Measurements from ENCODE around the gene RNASEH2A. TPM values are rescaled to one million over a fixed set of nuclear protein-coding genes. Genes with fewer than 3 reads are reported as not detected.

Gene RNASEH2A
- polyA plus RNA-seq, 1 donor (not counting 4 experiments of a cell fraction or from before 2014, with no cell fraction given) = 19.7 TPM

DNA sequence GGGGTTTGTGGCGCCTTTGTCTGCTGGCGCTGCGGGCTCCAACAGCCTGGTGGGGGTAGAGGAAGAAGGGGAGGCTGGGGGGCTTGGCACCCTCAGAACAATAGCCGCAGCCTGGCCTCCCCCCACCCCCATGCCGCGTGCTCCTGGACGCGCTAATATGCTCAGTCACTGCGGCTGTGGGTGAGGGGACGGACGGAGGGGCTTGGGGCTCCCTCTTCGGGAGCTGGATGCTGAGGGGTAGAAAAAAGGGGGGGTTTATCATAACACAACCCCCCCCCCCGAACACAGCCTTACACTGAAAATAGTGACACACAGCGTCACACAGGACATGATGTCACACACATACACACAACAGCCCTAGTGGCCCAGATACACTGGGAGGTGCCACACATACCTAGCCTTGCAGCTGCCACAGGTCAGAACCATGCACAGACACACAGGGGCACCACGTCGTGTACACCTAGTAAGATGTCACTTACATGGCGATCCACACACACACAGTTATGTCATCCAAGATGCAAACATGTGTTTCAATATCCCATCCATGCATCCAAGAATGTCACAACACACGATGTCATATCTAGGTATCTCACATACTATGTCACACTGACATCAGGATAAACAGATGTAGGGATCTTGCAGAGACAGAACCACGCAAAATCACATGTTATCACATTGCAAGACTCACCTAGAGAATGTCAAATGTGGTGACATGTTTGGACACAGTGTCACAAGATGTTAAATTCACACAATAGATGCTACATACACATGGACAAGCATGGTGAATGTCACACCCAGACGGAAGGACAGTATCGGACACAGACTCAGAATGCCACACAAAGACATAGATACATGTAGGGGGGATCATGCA, 32.7 kb downstream of the RNASEH2A start:
- H3K27ac ChIP-seq (ENCODE audit: control insufficient read depth, insufficient read depth, low read length) = no peak overlapping the region
- H2AFZ ChIP-seq (ENCODE audit: control insufficient read depth, low read length) = no peak overlapping the region
- H3K9me3 ChIP-seq (ENCODE audit: control insufficient read depth, low read depth, low read length) = no peaks in the 10 kb centered on the region
- DNase-seq (ENCODE audit: low read depth, low spot score) (no peak), FAIRE-seq (no peak)
- no peak overlapping the region for H3K9ac ChIP-seq (ENCODE audit: control insufficient read depth, extremely low read depth, insufficient read depth, low read length)
- H3K27me3 ChIP-seq (ENCODE audit: control insufficient read depth, extremely low read depth, insufficient read depth, low read length) = peaks cover 65% of the 10 kb centered on the region
- H3K4me1 ChIP-seq (ENCODE audit: control insufficient read depth, extremely low read depth, insufficient read depth, low read length) = peaks cover 14% of the 10 kb centered on the region
- H3K36me3 ChIP-seq (ENCODE audit: control insufficient read depth in 2 of 2, extremely low read depth in 1 of 2, insufficient read depth in 2 of 2, low read length in 2 of 2) = no peaks in the 10 kb centered on the region
- H3K4me3 ChIP-seq (ENCODE audit: control insufficient read depth in 2 of 3, extremely low read depth in 1 of 3, insufficient read depth in 2 of 3, low read depth in 1 of 3, low read length in 3 of 3) = no peak overlapping the region
- dilution Hi-C loops (cut with MboI; ENCODE audit: extremely low pct_ligation_motif_present, low sequenced_read_pairs) = no loop called here
- no peaks in the 10 kb centered on the region for H3K79me2 ChIP-seq (ENCODE audit: control insufficient read depth, insufficient read depth, low read length)
- TF ChIP-seq EZH2 (IDR thresholded peaks at IDR 0.05; ENCODE audit: low read length) = peak; percentile 93
- TF ChIP-seq, protein P1, sequence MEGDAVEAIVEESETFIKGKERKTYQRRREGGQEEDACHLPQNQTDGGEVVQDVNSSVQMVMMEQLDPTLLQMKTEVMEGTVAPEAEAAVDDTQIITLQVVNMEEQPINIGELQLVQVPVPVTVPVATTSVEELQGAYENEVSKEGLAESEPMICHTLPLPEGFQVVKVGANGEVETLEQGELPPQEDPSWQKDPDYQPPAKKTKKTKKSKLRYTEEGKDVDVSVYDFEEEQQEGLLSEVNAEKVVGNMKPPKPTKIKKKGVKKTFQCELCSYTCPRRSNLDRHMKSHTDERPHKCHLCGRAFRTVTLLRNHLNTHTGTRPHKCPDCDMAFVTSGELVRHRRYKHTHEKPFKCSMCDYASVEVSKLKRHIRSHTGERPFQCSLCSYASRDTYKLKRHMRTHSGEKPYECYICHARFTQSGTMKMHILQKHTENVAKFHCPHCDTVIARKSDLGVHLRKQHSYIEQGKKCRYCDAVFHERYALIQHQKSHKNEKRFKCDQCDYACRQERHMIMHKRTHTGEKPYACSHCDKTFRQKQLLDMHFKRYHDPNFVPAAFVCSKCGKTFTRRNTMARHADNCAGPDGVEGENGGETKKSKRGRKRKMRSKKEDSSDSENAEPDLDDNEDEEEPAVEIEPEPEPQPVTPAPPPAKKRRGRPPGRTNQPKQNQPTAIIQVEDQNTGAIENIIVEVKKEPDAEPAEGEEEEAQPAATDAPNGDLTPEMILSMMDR (optimal IDR thresholded peaks at IDR 0.05 in 1 of 3, IDR thresholded peaks at IDR 0.05 in 1 of 3, conservative IDR thresholded peaks at IDR 0.05 in 1 of 3; ENCODE audit: extremely low read depth in 1 of 3, insufficient read depth in 2 of 3, low read length in 3 of 3) = no peak
- H4K20me1 ChIP-seq (ENCODE audit: control insufficient read depth, extremely low read depth, insufficient read depth, low read length) = no peaks in the 10 kb centered on the region
- no peaks in the 10 kb centered on the region for H3K9me1 ChIP-seq (ENCODE audit: control insufficient read depth, extremely low read depth, insufficient read depth, low read length)
- H3K4me2 ChIP-seq (ENCODE audit: control insufficient read depth, extremely low read depth, insufficient read depth, low read depth, low read length) = no peak overlapping the region

DNA sequence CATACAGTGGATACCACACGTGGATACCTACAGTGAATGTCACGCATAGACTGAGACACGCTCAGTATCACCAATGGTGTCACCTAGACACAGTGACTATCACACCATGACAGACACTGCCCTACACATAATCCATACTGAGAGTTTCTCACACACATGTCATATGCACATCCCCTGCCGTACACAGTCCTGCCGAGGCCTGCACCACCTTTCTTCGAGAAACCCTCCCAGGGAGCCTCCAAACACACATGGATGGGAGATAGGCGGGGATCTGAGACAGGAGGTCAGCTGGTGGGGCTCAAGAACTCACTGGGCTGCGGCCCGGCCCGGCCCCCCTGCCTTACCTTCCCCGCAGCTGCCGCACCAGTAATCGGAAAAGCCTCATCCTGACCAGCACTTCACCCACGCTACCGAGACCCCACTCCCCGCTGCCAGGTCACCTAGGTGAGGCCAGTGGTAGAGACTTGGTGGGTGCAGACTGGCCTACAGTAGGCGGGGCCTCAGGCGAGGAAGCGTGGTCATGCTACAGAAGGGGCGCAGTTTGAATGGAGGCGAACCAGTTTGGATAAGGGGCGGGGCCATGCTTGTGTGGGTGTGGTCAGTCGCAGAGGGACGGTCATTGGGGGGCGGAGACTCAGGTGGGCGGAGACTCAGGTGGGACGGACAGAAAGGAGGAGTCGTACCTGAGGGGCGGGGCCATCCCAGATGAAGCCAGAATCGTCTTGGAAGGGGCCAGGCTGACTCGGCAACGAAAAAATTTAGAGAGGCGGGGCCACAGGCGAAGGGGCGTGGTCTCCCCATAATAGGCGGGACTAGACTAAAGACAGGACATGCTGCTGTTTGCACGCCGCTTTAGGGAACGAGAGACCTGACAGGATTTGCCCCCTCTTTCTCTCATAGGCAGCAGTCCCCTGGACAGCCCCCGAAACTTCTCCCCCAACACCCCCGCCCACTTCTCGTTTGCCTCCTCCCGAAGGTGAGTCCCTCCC, 34.0 kb downstream of the RNASEH2A start:
- H3K36me3 ChIP-seq (ENCODE audit: control insufficient read depth in 2 of 2, extremely low read depth in 1 of 2, insufficient read depth in 2 of 2, low read length in 2 of 2) = no peaks in the 10 kb centered on the region
- dilution Hi-C loops (cut with MboI; ENCODE audit: extremely low pct_ligation_motif_present, low sequenced_read_pairs) = no loop called here
- no peak overlapping the region for H3K27ac ChIP-seq (ENCODE audit: control insufficient read depth, insufficient read depth, low read length)
- no peak for TF ChIP-seq EZH2 (IDR thresholded peaks at IDR 0.05; ENCODE audit: low read length)
- TF ChIP-seq, protein P1 (optimal IDR thresholded peaks at IDR 0.05 in 1 of 3, IDR thresholded peaks at IDR 0.05 in 1 of 3, conservative IDR thresholded peaks at IDR 0.05 in 1 of 3; ENCODE audit: extremely low read depth in 1 of 3, insufficient read depth in 2 of 3, low read length in 3 of 3) = no peak
- DNase-seq (ENCODE audit: low read depth, low spot score) (peak; percentile 87), FAIRE-seq (no peak)
- no peaks in the 10 kb centered on the region for H3K79me2 ChIP-seq (ENCODE audit: control insufficient read depth, insufficient read depth, low read length)
- H3K4me1 ChIP-seq (ENCODE audit: control insufficient read depth, extremely low read depth, insufficient read depth, low read length) = peaks cover 14% of the 10 kb centered on the region
- peaks cover 52% of the 10 kb centered on the region for H3K27me3 ChIP-seq (ENCODE audit: control insufficient read depth, extremely low read depth, insufficient read depth, low read length)
- no peak overlapping the region for H3K9ac ChIP-seq (ENCODE audit: control insufficient read depth, extremely low read depth, insufficient read depth, low read length)
- H4K20me1 ChIP-seq (ENCODE audit: control insufficient read depth, extremely low read depth, insufficient read depth, low read length) = no peaks in the 10 kb centered on the region
- H3K4me3 ChIP-seq (ENCODE audit: control insufficient read depth in 2 of 3, extremely low read depth in 1 of 3, insufficient read depth in 2 of 3, low read depth in 1 of 3, low read length in 3 of 3) = peak overlapping the region; percentile 27 to 49 (median 48)
- H3K9me3 ChIP-seq (ENCODE audit: control insufficient read depth, low read depth, low read length) = no peaks in the 10 kb centered on the region
- peak overlapping the region; percentile 44 for H2AFZ ChIP-seq (ENCODE audit: control insufficient read depth, low read length)
- peak overlapping the region; percentile 67 for H3K4me2 ChIP-seq (ENCODE audit: control insufficient read depth, extremely low read depth, insufficient read depth, low read depth, low read length)
- no peaks in the 10 kb centered on the region for H3K9me1 ChIP-seq (ENCODE audit: control insufficient read depth, extremely low read depth, insufficient read depth, low read length)
